HG03521 (cell line): ENCODE data around the gene CCDC88C.

Experiments
- ATAC-seq: cut with Tn5 transposase; IDR thresholded peaks from one replicate; pipeline ENCODE4 v1.9.1; 2021; ENCODE audit warnings: mild to moderate bottlenecking, moderate library complexity; ENCODE audit not compliant: unreplicated experiment

The CCDC88C gene

GRCh38 chr14:91293281-91293680 is 124.3 kb downstream of the CCDC88C start:
- ATAC-seq, result no peak

GRCh38 chr14:91292491-91292890 is 125.1 kb downstream of the CCDC88C start:
- ATAC-seq, result no peak

- ATAC-seq, result no peak
Observed at GRCh38 chr14:91291786-91292405, 125.7 kb downstream of the CCDC88C start.

- ATAC-seq, result no peak
Observed at GRCh38 chr14:91290986-91291385, 126.6 kb downstream of the CCDC88C start.

- no peak for ATAC-seq
Observed at GRCh38 chr14:91289464-91289863, 128.2 kb downstream of the CCDC88C start.

- no peak for ATAC-seq
Observed at GRCh38 chr14:91288876-91289275, 128.7 kb downstream of the CCDC88C start.

- no peak for ATAC-seq
Observed at GRCh38 chr14:91286530-91286937, 131.1 kb downstream of the CCDC88C start.

- ATAC-seq, result no peak
Observed at GRCh38 chr14:91284791-91285548, 132.7 kb downstream of the CCDC88C start.

- ATAC-seq, result no peak
Observed at GRCh38 chr14:91284146-91284790, 133.4 kb downstream of the CCDC88C start.

- ATAC-seq, result no peak
Observed at GRCh38 chr14:91283666-91284065, 134.0 kb downstream of the CCDC88C start.

- no peak for ATAC-seq
Observed at GRCh38 chr14:91282954-91283645, 134.5 kb downstream of the CCDC88C start.

- ATAC-seq, result no peak
Observed at GRCh38 chr14:91281346-91281745, 136.3 kb downstream of the CCDC88C start.

GRCh38 chr14:91280129-91280528 is 137.5 kb downstream of the CCDC88C start:
- ATAC-seq, result no peak

GRCh38 chr14:91279354-91279753 is 138.3 kb downstream of the CCDC88C start:
- ATAC-seq, result no peak

- ATAC-seq, result no peak
Observed at GRCh38 chr14:91278383-91278715, 139.3 kb downstream of the CCDC88C start.

GRCh38 chr14:91277546-91278382 is 139.9 kb downstream of the CCDC88C start:
- ATAC-seq, result no peak

GRCh38 chr14:91274796-91275195 is 142.8 kb downstream of the CCDC88C start:
- no peak for ATAC-seq

- ATAC-seq, result no peak
Observed at GRCh38 chr14:91273885-91274273, 143.7 kb downstream of the CCDC88C start.

- ATAC-seq, result no peak
Observed at GRCh38 chr14:91273273-91273884, 144.2 kb downstream of the CCDC88C start.
